Vagina (tissue), 2 donors: Measurements from ENCODE around the gene PDE1C. TPM values are rescaled to one million over a fixed set of nuclear protein-coding genes. Genes with fewer than 3 reads are reported as not detected.

ENCODE experiments used
- DNase-seq, 2 donors: peaks; one replicate each; pipeline ENCODE4 v3.0.0-alpha.2; 2017; ENCODE audit errors: extremely low spot score in 2 of 2
- H3K27ac ChIP-seq: fragments of 200-600 bp; sonication (generic); one replicate; pipeline ENCODE4 v1.5.1; 2019
- H3K27me3 ChIP-seq: fragments of 200-600 bp; sonication (generic); one replicate; pipeline ENCODE4 v1.5.1; 2019
- H3K36me3 ChIP-seq, 2 donors: fragments of 200-600 bp; sonication (generic); one replicate each; pipeline ENCODE4 v1.5.1; 2017 to 2019
- H3K4me1 ChIP-seq: fragments of 200-600 bp; sonication (generic); one replicate; pipeline ENCODE4 v1.5.1; 2019
- H3K4me3 ChIP-seq, 2 donors: fragments of 200-600 bp; sonication (generic); 1 replicate in 1 of 2; 2 replicates in 1 of 2; pipeline ENCODE4 v1.5.1; 2016 to 2019
- H3K9me3 ChIP-seq: fragments of 200-600 bp; sonication (generic); one replicate; pipeline ENCODE4 v1.5.1; 2019
- POLR2A ChIP-seq, 2 donors: fragments of 450-650 bp; IDR thresholded peaks; one replicate each; pipeline ENCODE4 v1.6.1; 2017; ENCODE audit warnings: antibody characterized with exemption in 2 of 2, mild to moderate bottlenecking in 2 of 2, moderate library complexity in 2 of 2
- POLR2AphosphoS5 ChIP-seq, 2 donors: sonication (generic); formaldehyde crosslinking; IDR thresholded peaks; one replicate each; pipeline ENCODE4 v1.9.0; 2017; ENCODE audit warnings: antibody characterized with exemption in 2 of 2, mild to moderate bottlenecking in 2 of 2, low read depth in 1 of 2; ENCODE audit not compliant: insufficient read depth in 1 of 2
- intact Hi-C: fragments of 100-400 bp; cut with DNase I; formaldehyde crosslinking; loops from one replicate; pipeline ENCODE4 v1.15.1; 2023
- total RNA-seq: library from RNA; depleted of rRNA; stranded (reverse); fragments of >200 nt; gene quantifications from one replicate; pipeline ENCODE4 v1.2.3, GENCODE V29; 2016
- TF ChIP-seq, protein P1 (sequence below), 3 experiments: fragments of 450-650 bp in 2 of 3; fragments of 200-600 bp in 1 of 3; sonication (generic) in 1 of 3; IDR thresholded peaks; one replicate each; pipeline ENCODE4 v1.5.1; 2017 to 2019; ENCODE audit warnings: antibody characterized with exemption in 3 of 3, mild to moderate bottlenecking in 2 of 3, moderate library complexity in 2 of 3

PDE1C gene
- total RNA-seq, 1 donor from 2014 or later = 19.2 TPM

DNA sequence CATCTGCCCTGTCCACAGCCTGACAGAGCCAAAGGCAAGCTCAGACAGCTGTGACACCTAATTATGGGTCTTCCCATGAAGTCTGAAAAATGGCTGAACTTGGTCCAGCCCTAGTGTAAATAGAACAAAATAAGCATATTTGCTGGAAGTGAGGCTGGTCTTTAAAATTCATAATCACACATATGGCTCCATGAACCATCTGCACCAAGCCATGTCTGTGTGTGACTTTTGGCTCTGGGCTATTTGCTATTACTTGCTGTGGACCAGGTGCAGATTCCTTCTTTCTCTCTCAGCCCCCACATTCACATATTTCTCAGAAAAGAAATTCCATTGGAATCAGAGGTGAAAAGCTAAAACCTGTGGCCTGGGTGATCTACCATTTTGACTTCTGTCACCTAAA, 175.9 kb downstream of the PDE1C start:
- no peaks in the 10 kb centered on the region for H3K9me3 ChIP-seq
- no peaks in the 10 kb centered on the region for H3K36me3 ChIP-seq
- no peak overlapping the region for H3K27ac ChIP-seq
- TF ChIP-seq POLR2A (IDR thresholded peaks at IDR 0.05) = no peak
- TF ChIP-seq, protein P1, sequence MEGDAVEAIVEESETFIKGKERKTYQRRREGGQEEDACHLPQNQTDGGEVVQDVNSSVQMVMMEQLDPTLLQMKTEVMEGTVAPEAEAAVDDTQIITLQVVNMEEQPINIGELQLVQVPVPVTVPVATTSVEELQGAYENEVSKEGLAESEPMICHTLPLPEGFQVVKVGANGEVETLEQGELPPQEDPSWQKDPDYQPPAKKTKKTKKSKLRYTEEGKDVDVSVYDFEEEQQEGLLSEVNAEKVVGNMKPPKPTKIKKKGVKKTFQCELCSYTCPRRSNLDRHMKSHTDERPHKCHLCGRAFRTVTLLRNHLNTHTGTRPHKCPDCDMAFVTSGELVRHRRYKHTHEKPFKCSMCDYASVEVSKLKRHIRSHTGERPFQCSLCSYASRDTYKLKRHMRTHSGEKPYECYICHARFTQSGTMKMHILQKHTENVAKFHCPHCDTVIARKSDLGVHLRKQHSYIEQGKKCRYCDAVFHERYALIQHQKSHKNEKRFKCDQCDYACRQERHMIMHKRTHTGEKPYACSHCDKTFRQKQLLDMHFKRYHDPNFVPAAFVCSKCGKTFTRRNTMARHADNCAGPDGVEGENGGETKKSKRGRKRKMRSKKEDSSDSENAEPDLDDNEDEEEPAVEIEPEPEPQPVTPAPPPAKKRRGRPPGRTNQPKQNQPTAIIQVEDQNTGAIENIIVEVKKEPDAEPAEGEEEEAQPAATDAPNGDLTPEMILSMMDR (IDR thresholded peaks at IDR 0.05) = no peak
- no peak for TF ChIP-seq POLR2AphosphoS5 (IDR thresholded peaks at IDR 0.05; ENCODE audit: insufficient read depth in 1 of 2, low read depth in 1 of 2)
- H3K4me1 ChIP-seq = no peaks in the 10 kb centered on the region
- intact Hi-C loops = no loop called here
- DNase-seq = no peak
- H3K27me3 ChIP-seq = no peaks in the 10 kb centered on the region
- H3K4me3 ChIP-seq = no peak overlapping the region

- no peak for DNase-seq
- Histone ChIP-seq H3K9me3 (no peaks in the 10 kb centered on the region), H3K36me3 (no peaks in the 10 kb centered on the region), H3K27ac (no peak overlapping the region), H3K4me1 (no peaks in the 10 kb centered on the region), H3K27me3 (no peaks in the 10 kb centered on the region), H3K4me3 (no peak overlapping the region)
- TF ChIP-seq POLR2A (IDR thresholded peaks at IDR 0.05) = no peak
- no peak for TF ChIP-seq POLR2AphosphoS5 (IDR thresholded peaks at IDR 0.05; ENCODE audit: insufficient read depth in 1 of 2, low read depth in 1 of 2)
- TF ChIP-seq, protein P1 (IDR thresholded peaks at IDR 0.05) = no peak
- intact Hi-C loops = no loop called here
Observed at GRCh38 chr7:31893365-31893764, 176.8 kb downstream of the PDE1C start.

DNA sequence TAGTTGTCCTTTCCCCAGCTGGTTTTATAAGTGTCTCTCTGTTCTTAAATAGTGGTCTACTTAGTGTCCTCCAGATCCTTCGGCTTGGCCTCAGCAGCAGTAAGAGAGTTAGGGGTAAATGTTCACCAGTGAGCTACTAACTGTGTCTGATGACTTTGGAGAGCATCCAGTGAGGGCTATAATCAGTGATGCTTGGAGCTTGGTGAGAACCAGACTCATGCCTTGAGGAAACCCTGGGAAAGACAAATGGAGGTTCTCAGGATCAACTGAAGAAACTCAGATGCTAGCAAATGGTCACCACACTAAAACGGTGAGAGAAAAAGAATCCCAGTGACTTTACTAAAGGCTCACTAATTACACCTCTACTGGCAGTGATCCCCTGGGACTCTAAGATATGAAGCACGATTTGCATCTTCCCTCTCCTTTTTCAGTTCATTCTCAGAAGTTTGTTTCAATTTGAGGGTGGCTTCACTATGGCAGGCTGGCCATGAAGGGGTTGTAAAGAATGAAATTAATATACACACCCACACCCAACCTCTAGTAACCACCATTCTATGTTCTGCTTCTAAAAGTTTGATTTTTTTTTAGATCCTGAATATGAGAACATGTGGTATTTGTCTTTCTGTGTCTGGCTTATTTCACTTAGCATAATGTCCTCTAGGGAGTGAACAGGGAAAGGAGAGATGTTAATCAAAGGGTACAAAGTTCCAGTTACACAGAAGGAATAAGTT, 177.9 kb downstream of the PDE1C start:
- Histone ChIP-seq H3K9me3 (no peaks in the 10 kb centered on the region), H3K27me3 (no peaks in the 10 kb centered on the region), H3K4me3 (no peak overlapping the region), H3K36me3 (no peaks in the 10 kb centered on the region), H3K27ac (no peak overlapping the region), H3K4me1 (no peaks in the 10 kb centered on the region)
- intact Hi-C loops = no loop called here
- TF ChIP-seq, protein P1 (IDR thresholded peaks at IDR 0.05) = no peak
- no peak for TF ChIP-seq POLR2AphosphoS5 (IDR thresholded peaks at IDR 0.05; ENCODE audit: insufficient read depth in 1 of 2, low read depth in 1 of 2)
- no peak for TF ChIP-seq POLR2A (IDR thresholded peaks at IDR 0.05)
- no peak for DNase-seq

GRCh38 chr7:31890766-31891165, 179.4 kb downstream of the PDE1C start:
- H3K4me3 ChIP-seq = no peak overlapping the region
- no peaks in the 10 kb centered on the region for H3K36me3 ChIP-seq
- H3K27me3 ChIP-seq = no peaks in the 10 kb centered on the region
- no peak overlapping the region for H3K27ac ChIP-seq
- DNase-seq = no peak
- no peaks in the 10 kb centered on the region for H3K4me1 ChIP-seq
- no peaks in the 10 kb centered on the region for H3K9me3 ChIP-seq
- intact Hi-C loops = no loop called here
- no peak for TF ChIP-seq POLR2A (IDR thresholded peaks at IDR 0.05)
- TF ChIP-seq, protein P1 (IDR thresholded peaks at IDR 0.05) = no peak
- no peak for TF ChIP-seq POLR2AphosphoS5 (IDR thresholded peaks at IDR 0.05; ENCODE audit: insufficient read depth in 1 of 2, low read depth in 1 of 2)

DNA sequence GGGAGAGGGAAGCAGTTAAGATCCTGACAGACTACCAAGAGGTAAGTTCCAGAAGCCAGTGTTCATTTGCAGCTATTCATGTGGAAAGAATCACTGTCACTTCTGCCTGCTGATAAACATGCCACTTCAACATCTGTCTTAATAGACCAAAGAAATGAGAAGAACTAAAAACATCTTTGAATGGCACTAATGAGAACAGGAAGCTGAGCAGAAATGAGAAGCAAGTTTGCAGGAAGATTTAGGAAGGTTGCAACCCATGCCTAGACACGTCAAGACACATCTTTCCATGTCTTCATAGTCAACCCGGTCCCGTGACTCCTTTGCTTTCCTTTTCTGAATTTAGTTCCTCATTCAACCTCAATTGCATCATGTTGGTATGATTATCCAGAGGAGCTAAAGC, 180.0 kb downstream of the PDE1C start:
- H3K4me1 ChIP-seq = no peaks in the 10 kb centered on the region
- no peaks in the 10 kb centered on the region for H3K36me3 ChIP-seq
- no peak for DNase-seq
- no peaks in the 10 kb centered on the region for H3K27me3 ChIP-seq
- TF ChIP-seq, protein P1 (IDR thresholded peaks at IDR 0.05) = no peak
- intact Hi-C loops = no loop called here
- no peak overlapping the region for H3K27ac ChIP-seq
- H3K4me3 ChIP-seq = no peak overlapping the region
- H3K9me3 ChIP-seq = no peaks in the 10 kb centered on the region
